ENCODE results near the gene KCNH2. TPM values are rescaled to one million over a fixed set of nuclear protein-coding genes. Genes with fewer than 3 reads are reported as not detected.

Gene KCNH2
- total RNA-seq, 2 experiments from 2014 or later, result 0.48 to 0.54 TPM

DNA sequence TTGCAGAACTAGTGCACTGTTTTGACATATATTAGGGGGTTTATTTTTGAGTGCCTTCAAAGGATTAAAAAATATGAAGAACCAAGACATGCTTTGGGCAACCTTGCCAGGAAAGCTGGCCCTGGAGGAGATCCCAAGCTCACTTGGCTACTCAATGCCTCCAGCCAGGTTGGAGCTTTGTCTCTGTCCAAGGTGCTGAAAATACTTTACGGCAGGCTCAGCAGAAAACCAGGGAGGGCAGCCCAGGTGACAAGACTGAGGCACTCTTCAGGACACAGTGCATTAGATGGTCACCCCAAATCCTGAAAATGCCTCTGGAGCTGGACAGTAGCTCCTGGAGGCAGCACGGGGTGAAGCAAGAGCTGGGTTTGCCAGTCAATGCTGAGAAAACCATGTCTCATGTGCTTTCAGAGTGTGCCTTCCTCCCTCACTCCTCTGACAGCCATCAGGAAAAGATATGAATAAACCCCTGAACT is 5.8 kb upstream of the KCNH2 start:
- ATAC-seq (no peak), DNase-seq (peak; percentile 54)
- Mint-ChIP-seq H3K9me3 (ENCODE audit: low read depth) (no peaks in the 10 kb centered on the region), H3K4me1 (peaks cover 21% of the 10 kb centered on the region), H3K27ac (no peak overlapping the region), H3K36me3 (ENCODE audit: low read depth) (no peaks in the 10 kb centered on the region), H3K4me3 (no peak overlapping the region), H3K27me3 (peaks cover 31% of the 10 kb centered on the region)
- intact Hi-C loops (cut with DNase I, micrococcal nuclease), result no loop called here
- CTCF ChIA-PET, result interaction anchor here (0.6 to 4.8 kb wide), 22 partner anchors 9 to 125 kb away, joined by 3 to 47 read pairs (median 4); no protein-coding TSS in a partner anchor
- POLR2A ChIA-PET, result no interaction called here

DNA sequence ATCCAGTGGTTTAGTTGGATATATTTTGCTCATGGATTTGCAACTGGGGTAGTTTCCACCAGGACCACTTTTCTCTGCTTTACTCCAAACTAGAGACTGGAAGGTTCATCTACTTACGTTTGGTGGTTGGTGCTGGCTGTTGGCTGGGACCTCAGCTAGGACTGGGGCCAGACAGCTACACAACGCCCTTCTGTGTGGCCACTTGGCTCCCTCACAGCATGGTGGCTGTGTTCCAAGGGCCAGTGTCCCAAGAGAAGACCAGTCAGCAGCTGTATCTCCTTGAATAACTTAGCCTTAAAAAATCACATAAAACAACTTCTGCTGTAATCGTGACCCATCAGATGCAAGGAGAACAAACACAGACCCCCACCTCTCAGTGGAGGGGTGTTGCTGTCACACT is 4.2 kb upstream of the KCNH2 start:
- no peak for DNase-seq
- Mint-ChIP-seq H3K4me3 (no peak overlapping the region), H3K27me3 (peaks cover 36% of the 10 kb centered on the region), H3K36me3 (ENCODE audit: low read depth) (no peaks in the 10 kb centered on the region), H3K9me3 (ENCODE audit: low read depth) (no peaks in the 10 kb centered on the region), H3K4me1 (peaks cover 13% of the 10 kb centered on the region), H3K27ac (no peak overlapping the region)
- CTCF ChIA-PET, result interaction anchor here (1.3 to 1.9 kb wide), 2 partner anchors 20 to 36 kb away, joined by 3 to 7 read pairs; no protein-coding TSS in a partner anchor
- ATAC-seq, result no peak
- POLR2A ChIA-PET, result no interaction called here
- intact Hi-C loops (cut with DNase I, micrococcal nuclease), result no loop called here

DNA sequence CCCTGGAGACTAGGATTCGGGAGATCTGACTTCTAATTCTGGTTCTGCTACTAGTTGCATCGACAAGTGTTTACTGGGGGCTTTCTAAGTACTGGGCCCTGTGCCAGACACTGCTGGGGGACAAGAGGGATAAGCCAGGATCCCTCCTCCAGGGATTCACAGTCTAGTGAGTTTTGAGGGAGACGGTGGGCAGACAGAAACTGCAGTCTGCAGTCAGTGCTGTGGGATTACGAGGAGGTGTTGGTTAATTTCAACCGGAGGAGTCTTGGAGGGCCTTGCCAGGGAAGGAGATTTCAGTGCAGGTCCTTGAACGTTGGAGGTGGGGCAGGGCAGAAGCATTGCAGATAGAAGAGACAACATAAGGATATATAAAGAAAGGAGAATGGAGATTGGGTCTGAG is 3.5 kb upstream of the KCNH2 start:
- CTCF ChIA-PET, result interaction anchor here (1.9 kb wide), 1 partner anchor 19 kb away, joined by 7 read pairs; no protein-coding TSS in a partner anchor
- no peaks in the 10 kb centered on the region for H3K9me3 Mint-ChIP-seq (ENCODE audit: low read depth)
- H3K4me1 Mint-ChIP-seq, result peaks cover 20% of the 10 kb centered on the region
- H3K27me3 Mint-ChIP-seq, result peaks cover 43% of the 10 kb centered on the region
- H3K4me3 Mint-ChIP-seq, result no peak overlapping the region
- POLR2A ChIA-PET, result no interaction called here
- H3K36me3 Mint-ChIP-seq (ENCODE audit: low read depth), result no peaks in the 10 kb centered on the region
- intact Hi-C loops (cut with DNase I, micrococcal nuclease), result no loop called here
- no peak for ATAC-seq
- H3K27ac Mint-ChIP-seq, result no peak overlapping the region
- no peak for DNase-seq

DNA sequence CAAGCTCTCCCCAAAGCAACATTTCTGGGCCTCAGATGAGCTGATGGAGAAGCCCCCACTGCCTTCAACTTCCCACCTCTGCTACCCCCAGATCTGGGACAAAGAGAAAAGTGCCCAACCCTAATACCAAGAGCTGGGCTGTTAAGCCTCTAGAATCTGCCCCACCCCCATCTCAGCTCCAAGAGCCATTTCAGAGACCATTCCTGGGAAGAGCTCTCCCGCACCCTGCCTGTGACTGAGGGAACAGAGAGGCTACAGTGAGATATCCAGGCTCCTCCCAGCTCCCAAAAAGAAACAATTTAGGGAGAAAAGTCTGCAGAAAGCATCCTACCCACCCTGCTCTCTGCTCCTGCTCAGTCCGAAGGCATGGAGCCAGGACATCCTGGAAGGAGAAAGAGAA is 2.5 kb upstream of the KCNH2 start:
- Mint-ChIP-seq H3K4me3 (no peak overlapping the region), H3K4me1 (peaks cover 18% of the 10 kb centered on the region), H3K9me3 (ENCODE audit: low read depth) (no peaks in the 10 kb centered on the region), H3K36me3 (ENCODE audit: low read depth) (no peaks in the 10 kb centered on the region), H3K27ac (no peak overlapping the region), H3K27me3 (peaks cover 48% of the 10 kb centered on the region)
- no peak for ATAC-seq
- POLR2A ChIA-PET, result no interaction called here
- intact Hi-C loops (cut with DNase I, micrococcal nuclease), result no loop called here
- no peak for DNase-seq
- CTCF ChIA-PET, result interaction anchor here (0.9 to 1.7 kb wide), 5 partner anchors 9 to 130 kb away, joined by 4 to 7 read pairs (median 6); no protein-coding TSS in a partner anchor

DNA sequence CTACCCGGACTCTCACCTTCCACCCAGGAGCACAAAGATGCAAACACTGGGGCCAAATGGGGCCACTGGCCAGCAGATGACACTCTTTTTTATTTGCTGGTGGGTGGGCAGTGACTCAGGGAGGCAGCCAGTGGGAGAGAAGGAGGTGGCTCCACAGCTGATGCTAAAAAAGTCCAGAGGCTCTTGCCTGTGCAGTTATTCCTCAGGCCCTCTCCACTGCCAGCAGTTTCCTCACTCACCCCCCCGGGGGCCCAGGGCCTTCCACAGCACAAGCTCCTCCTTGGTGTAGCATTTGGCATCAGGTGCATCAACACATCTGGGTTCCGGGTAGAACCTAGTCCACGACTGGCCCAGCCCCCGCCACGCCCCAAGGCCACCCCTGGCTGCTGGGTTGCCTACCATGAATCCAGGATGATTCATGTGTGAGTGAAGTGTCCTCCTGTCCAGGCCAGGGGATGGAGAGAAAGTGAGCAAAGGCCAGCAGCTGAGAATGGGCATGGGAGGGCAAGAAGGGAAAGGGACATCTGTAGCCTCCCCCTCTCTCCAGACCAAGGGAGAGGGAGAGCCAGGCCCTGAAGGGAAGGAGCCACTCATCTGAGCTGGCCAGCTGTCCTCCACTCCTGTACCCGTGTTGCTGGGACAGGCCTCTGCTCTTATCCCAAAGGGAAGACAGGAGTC is 1.7 kb upstream of the KCNH2 start:
- Mint-ChIP-seq H3K4me3 (no peak overlapping the region), H3K27me3 (peaks cover 48% of the 10 kb centered on the region), H3K27ac (no peak overlapping the region), H3K9me3 (ENCODE audit: low read depth) (no peaks in the 10 kb centered on the region), H3K4me1 (peaks cover 23% of the 10 kb centered on the region), H3K36me3 (ENCODE audit: low read depth) (no peaks in the 10 kb centered on the region)
- DNase-seq, result no peak
- no peak for ATAC-seq
- POLR2A ChIA-PET, result no interaction called here
- intact Hi-C loops (cut with DNase I, micrococcal nuclease), result no loop called here
- CTCF ChIA-PET, result interaction anchor here (0.6 to 1.7 kb wide), 11 partner anchors 9 to 184 kb away, joined by 3 to 7 read pairs (median 4); no protein-coding TSS in a partner anchor

DNA sequence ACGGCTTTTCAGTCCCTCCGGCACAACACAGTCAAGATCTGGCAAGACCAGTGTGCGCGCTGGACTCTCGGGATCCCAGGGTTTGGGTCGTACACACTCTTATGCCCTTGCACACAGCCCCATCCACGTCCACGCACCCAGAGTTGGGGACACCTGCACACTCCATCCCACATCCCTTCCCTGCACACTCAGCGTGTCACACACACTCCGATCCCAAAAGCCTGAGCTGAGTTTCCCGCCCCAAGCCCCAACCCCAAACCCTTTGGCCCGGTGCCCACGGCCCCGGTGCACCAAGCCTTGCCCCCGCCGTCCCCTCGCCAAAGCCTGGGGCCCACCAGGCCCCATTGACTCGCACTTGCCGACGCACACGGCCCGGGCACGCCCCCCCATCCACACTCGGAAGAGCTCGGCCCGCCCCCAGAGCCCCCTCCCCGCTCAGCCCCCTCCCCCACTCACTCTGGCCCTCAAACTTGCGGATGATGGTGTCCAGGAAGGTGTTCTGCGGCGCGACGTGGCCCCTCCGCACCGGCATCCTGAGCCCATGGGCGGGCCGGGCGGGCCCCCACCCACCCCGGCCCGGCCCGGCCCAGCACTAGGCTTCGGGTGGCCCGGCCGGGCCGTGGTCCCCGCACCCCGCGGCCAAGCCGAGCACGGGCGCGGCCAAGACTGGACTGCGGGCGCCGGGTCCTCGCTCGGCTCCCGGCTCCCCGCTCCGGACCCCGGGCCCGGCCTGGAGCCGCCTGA is 567 bp downstream of the KCNH2 start:
- POLR2A ChIA-PET, result no interaction called here
- H3K4me1 Mint-ChIP-seq, result peaks cover 30% of the 10 kb centered on the region
- no peak overlapping the region for H3K27ac Mint-ChIP-seq
- H3K36me3 Mint-ChIP-seq (ENCODE audit: low read depth), result no peaks in the 10 kb centered on the region
- H3K9me3 Mint-ChIP-seq (ENCODE audit: low read depth), result no peaks in the 10 kb centered on the region
- DNase-seq, result no peak
- CTCF ChIA-PET, result interaction anchor here (1.5 kb wide), 1 partner anchor 10 kb away, joined by 4 read pairs; no protein-coding TSS in a partner anchor
- H3K27me3 Mint-ChIP-seq, result peaks cover 40% of the 10 kb centered on the region
- intact Hi-C loops (cut with DNase I, micrococcal nuclease), result no loop called here
- no peak for ATAC-seq
- H3K4me3 Mint-ChIP-seq, result peak overlapping the region; percentile 65

DNA sequence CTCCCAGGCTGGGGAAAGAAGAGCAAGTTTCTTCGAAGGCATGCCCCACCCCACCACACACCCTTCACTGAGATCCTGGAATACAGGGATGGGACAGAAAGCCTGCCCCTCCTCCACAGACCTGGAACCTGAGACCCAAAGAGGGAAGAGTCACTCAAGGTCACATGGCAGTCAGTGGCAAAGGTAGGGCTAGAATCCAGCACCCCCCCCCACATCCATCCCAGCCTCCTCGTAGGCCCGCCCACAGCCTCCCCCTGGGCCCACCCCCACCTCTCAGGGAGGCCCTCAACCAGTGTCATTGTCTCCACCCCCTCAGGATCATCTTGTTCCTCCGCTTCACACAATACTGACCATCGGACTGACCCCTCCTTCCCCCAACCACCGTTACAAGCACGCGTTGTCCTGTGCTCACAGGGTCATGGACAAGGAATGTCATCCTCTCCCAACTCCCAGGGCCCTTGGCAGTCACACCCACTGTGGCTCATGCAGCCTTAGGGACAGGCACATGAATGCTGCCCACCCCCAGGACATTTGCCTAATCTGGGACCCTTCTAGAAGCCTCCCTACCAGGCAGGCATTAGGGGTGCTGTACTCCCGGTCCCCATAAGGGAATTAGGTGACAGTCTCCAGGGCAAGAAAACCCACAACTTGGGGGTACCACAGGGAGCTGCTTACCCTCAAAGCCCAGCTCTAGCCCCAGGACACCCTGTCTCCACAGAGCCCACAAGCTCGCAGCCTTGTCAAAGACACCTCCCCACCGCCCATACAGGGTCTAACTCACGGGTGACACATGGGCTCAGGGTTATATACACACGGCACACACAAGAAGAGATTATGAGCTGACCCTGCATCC is 1.4 kb downstream of the KCNH2 start:
- H3K27ac Mint-ChIP-seq, result no peak overlapping the region
- CTCF ChIA-PET, result interaction anchor here (0.6 to 1.5 kb wide), 2 partner anchors 11 to 101 kb away, joined by 3 to 4 read pairs; no protein-coding TSS in a partner anchor
- DNase-seq (no peak), ATAC-seq (no peak)
- H3K4me3 Mint-ChIP-seq, result peak overlapping the region; percentile 65
- intact Hi-C loops (cut with DNase I, micrococcal nuclease), result no loop called here
- H3K4me1 Mint-ChIP-seq, result peaks cover 30% of the 10 kb centered on the region
- H3K27me3 Mint-ChIP-seq, result peaks cover 37% of the 10 kb centered on the region
- no peaks in the 10 kb centered on the region for H3K9me3 Mint-ChIP-seq (ENCODE audit: low read depth)
- H3K36me3 Mint-ChIP-seq (ENCODE audit: low read depth), result no peaks in the 10 kb centered on the region
- POLR2A ChIA-PET, result no interaction called here

DNA sequence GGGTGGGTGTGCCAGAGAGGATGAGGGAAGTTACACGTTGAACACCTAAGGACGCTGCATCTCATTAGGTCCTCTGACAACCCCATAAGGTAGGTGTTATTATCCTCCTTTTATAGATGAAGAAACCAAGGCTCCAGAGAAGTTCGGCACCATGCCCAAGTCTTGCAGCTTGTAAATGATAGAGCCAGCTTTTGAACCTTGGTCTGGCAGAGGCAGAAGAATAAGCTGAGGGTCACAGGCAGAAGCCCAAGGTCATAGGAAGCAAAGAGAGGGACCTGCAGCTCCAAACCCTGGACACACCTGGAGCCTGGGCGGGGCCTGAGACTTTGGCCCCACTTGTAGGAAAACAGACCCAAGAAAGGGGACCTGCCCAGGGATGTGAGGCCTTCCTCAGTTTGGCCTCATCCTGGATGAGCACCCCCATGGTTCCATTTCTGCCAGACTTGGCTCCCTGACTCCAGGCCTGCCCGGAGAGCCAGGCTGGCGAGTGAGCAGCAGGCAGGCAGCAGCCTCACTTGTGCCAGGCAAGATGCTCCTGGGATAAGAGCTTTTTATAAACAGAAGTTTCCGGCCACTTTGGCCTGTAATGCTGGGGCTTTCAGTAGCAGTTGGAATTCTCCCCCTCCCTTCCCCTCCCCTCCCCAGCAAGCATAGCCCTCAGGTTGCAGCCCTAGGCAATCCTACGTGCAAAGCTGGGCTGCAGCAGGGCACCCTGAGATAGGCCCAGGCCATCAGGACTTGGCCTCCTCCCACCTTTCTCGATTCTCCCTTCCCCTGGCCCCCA is 2.4 kb downstream of the KCNH2 start:
- H3K27me3 Mint-ChIP-seq, result peaks cover 27% of the 10 kb centered on the region
- H3K27ac Mint-ChIP-seq, result no peak overlapping the region
- ATAC-seq (no peak), DNase-seq (no peak)
- intact Hi-C loops (cut with DNase I, micrococcal nuclease), result loop anchor here in 1 of 2 experiments (2.0 kb wide), 1 partner anchor 37 kb away; no protein-coding TSS in a partner anchor
- ChIA-PET CTCF (interaction anchor here (0.6 to 1.5 kb wide), 7 partner anchors 9 to 195 kb away, joined by 3 to 9 read pairs (median 4); no protein-coding TSS in a partner anchor), POLR2A (no interaction called here)
- no peaks in the 10 kb centered on the region for H3K9me3 Mint-ChIP-seq (ENCODE audit: low read depth)
- H3K4me1 Mint-ChIP-seq, result peaks cover 30% of the 10 kb centered on the region
- H3K4me3 Mint-ChIP-seq, result peak overlapping the region; percentile 73
- H3K36me3 Mint-ChIP-seq (ENCODE audit: low read depth), result no peaks in the 10 kb centered on the region

DNA sequence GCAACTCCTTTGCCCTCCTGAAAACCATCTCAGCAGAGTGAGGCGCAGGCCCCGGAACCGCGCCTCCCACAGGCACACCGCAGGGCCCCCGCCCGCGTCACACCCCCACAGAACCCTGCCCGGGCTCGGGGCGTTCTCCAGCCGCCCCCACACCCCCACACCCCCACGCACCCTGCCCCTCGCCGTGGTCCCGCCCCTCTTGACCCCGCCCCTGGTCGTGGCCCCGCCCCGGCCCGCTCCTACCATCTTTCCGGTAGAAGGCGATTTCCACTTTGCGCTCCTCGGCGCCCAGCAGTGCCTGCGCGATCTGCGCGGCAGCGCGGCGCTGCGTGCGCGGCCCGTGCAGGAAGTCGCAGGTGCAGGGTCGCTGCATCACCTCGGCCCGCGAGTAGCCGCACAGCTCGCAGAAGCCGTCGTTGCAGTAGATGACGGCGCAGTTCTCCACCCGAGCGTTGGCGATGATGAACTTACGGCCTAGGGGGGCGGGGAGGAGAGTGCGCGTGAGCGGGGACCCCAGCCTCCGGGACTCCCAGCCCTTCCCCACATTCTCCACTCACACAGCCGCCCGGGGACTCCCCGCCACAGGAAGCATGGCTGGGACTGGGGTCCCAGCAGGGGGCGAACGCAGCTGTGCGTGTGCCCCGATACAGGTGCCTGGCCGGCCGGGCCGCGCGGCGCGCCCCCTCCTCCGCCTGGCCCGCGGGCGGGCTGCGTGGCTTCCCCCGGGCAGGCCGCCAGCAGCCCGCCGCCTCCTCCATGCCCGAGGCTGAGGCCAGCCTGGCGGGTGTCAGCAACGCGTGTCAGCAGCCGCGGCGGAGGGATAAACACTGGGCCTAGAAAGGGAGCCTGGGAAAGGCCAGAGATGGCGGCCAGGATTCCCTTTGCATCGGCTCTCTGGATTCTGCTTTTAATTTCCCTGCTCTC is 3.4 kb downstream of the KCNH2 start:
- POLR2A ChIA-PET, result no interaction called here
- intact Hi-C loops (cut with DNase I, micrococcal nuclease), result loop anchor here (1.0 to 5.0 kb wide), 4 partner anchors 38 to 106 kb away; partner anchors contain the start of gene FASTK (in 1 of the 2)
- Mint-ChIP-seq H3K27me3 (peaks cover 21% of the 10 kb centered on the region), H3K4me1 (peaks cover 30% of the 10 kb centered on the region), H3K27ac (peak overlapping the region; percentile 51), H3K4me3 (peak overlapping the region; percentile 73), H3K9me3 (ENCODE audit: low read depth) (no peaks in the 10 kb centered on the region), H3K36me3 (ENCODE audit: low read depth) (no peaks in the 10 kb centered on the region)
- DNase-seq (peak; percentile 85), ATAC-seq (peak; percentile 81)
- CTCF ChIA-PET, result interaction anchor here (0.8 to 1.3 kb wide), 8 partner anchors 10 to 76 kb away, joined by 3 to 9 read pairs (median 4); no protein-coding TSS in a partner anchor
